Upper lobe of right lung (tissue), 1 donor: Measurements from ENCODE around the gene C1S. TPM values are rescaled to one million over a fixed set of nuclear protein-coding genes. Genes with fewer than 3 reads are reported as not detected.
A peak's percentile ranks its signal among the peaks of the same experiment; 100 is the strongest.

Experiments
- ATAC-seq: fragments of 200-7000 bp; cut with Tn5 transposase; one replicate; pipeline ENCODE4 v1.9.1; 2020; ENCODE audit warnings: mild to moderate bottlenecking, moderate library complexity
- DNase-seq: peaks from one replicate; pipeline ENCODE4 v3.0.0-alpha.2; 2020
- H3K27ac ChIP-seq: fragments of 200-600 bp; one replicate; pipeline ENCODE4 v1.8.0; 2022
- H3K27me3 ChIP-seq: fragments of 200-600 bp; one replicate; pipeline ENCODE4 v1.8.0; 2022; ENCODE audit warnings: mild to moderate bottlenecking
- H3K36me3 ChIP-seq: fragments of 200-600 bp; one replicate; pipeline ENCODE4 v1.8.0; 2022
- H3K4me1 ChIP-seq: fragments of 200-600 bp; one replicate; pipeline ENCODE4 v1.8.0; 2022
- H3K4me3 ChIP-seq: fragments of 200-600 bp; one replicate; pipeline ENCODE4 v1.8.0; 2022; ENCODE audit warnings: mild to moderate bottlenecking
- H3K9me3 ChIP-seq: fragments of 200-600 bp; one replicate; pipeline ENCODE4 v1.8.0; 2022
- CTCF ChIP-seq: fragments of 200-600 bp; IDR thresholded peaks from one replicate; pipeline ENCODE4 v1.8.0; 2022; ENCODE audit warnings: antibody characterized with exemption
- intact Hi-C: fragments of 100-400 bp; cut with DNase I; formaldehyde crosslinking; loops from one replicate; pipeline ENCODE4 v1.11.0; 2022
- total RNA-seq: library from RNA; stranded (reverse); fragmentation: NEBNext Ultra II Directional; extraction: Animal tissue kit (Norgen Biotek cat#: 25700); gene quantifications from one replicate; pipeline ENCODE4 v1.2.1, GENCODE V29; 2021
- donor health status: DM: no; HTN: yes; CAD: no; lungs with severe emphysema.

C1S gene
- total RNA-seq, 1 donor from 2014 or later = 321 TPM

- no peaks in the 10 kb centered on the region for H3K9me3 ChIP-seq
- TF ChIP-seq CTCF = no peak
- no peak for ATAC-seq
- no peak overlapping the region for H3K27ac ChIP-seq
- intact Hi-C loops = loop anchor here (10.0 kb wide), 1 partner anchor 153 kb away; no protein-coding TSS in a partner anchor
- peaks cover 9% of the 10 kb centered on the region for H3K4me1 ChIP-seq
- H3K4me3 ChIP-seq = no peak overlapping the region
- no peak for DNase-seq
- peaks cover 17% of the 10 kb centered on the region for H3K36me3 ChIP-seq
- H3K27me3 ChIP-seq = no peaks in the 10 kb centered on the region
Observed at GRCh38 chr12:7117670-7118069, 57.2 kb downstream of the C1S start.

GRCh38 chr12:7118881-7119280 is 58.4 kb downstream of the C1S start:
- no peak for TF ChIP-seq CTCF
- ATAC-seq (peak; percentile 48), DNase-seq (no peak)
- Histone ChIP-seq H3K4me1 (peaks cover 6% of the 10 kb centered on the region), H3K36me3 (peaks cover 17% of the 10 kb centered on the region), H3K27ac (no peak overlapping the region), H3K9me3 (no peaks in the 10 kb centered on the region), H3K27me3 (no peaks in the 10 kb centered on the region), H3K4me3 (no peak overlapping the region)
- intact Hi-C loops = loop anchor here (10.0 kb wide), 1 partner anchor 154 kb away; no protein-coding TSS in a partner anchor

GRCh38 chr12:7120166-7120565 is 59.6 kb downstream of the C1S start:
- no peak for TF ChIP-seq CTCF
- H3K4me3 ChIP-seq = no peak overlapping the region
- DNase-seq (no peak), ATAC-seq (no peak)
- intact Hi-C loops = no loop called here
- no peak overlapping the region for H3K27ac ChIP-seq
- H3K36me3 ChIP-seq = peaks cover 17% of the 10 kb centered on the region
- H3K4me1 ChIP-seq = peaks cover 6% of the 10 kb centered on the region
- H3K27me3 ChIP-seq = no peaks in the 10 kb centered on the region
- H3K9me3 ChIP-seq = no peaks in the 10 kb centered on the region

Other genes with a start within 250 kb of the C1S start
- 17.1 TPM for gene GPR162, start 238.9 kb upstream of the C1S start, total RNA-seq
- 9.7 TPM for gene P3H3, start 232.3 kb upstream of the C1S start, total RNA-seq
- 0.32 TPM for gene GNB3, start 219.8 kb upstream of the C1S start, total RNA-seq
- gene CDCA3, start 209.4 kb upstream of the C1S start, total RNA-seq = 1.1 TPM
- gene USP5, start 208.6 kb upstream of the C1S start, total RNA-seq = 63.9 TPM
- 280 TPM for gene TPI1, start 193.2 kb upstream of the C1S start, total RNA-seq
- gene SPSB2, start 187.4 kb upstream of the C1S start, total RNA-seq = 30.2 TPM
- gene LRRC23, start 155.9 kb upstream of the C1S start, total RNA-seq = 13.3 TPM
- gene ENO2, start 146.1 kb upstream of the C1S start, total RNA-seq = 41.8 TPM
- gene ATN1, start 132.8 kb upstream of the C1S start, total RNA-seq = 149 TPM
- not detected for gene RNU7-1, start 116.9 kb upstream of the C1S start, total RNA-seq
- 197 TPM for gene C12orf57, start 116.7 kb upstream of the C1S start, total RNA-seq
- 154 TPM for gene PTPN6, start 109.4 kb upstream of the C1S start, total RNA-seq
- 126 TPM for gene PHB2, start 90.1 kb upstream of the C1S start, total RNA-seq
- gene EMG1, start 89.8 kb upstream of the C1S start, total RNA-seq = 35.6 TPM
- gene LPCAT3, start 42.2 kb upstream of the C1S start, total RNA-seq = 70.5 TPM
- 367 TPM for gene C1R, start 31.7 kb downstream of the C1S start, total RNA-seq
- gene C1RL, start 48.5 kb downstream of the C1S start, total RNA-seq = 91.6 TPM
- gene RBP5, start 68.2 kb downstream of the C1S start, total RNA-seq = 7.1 TPM
- 48.2 TPM for gene CLSTN3, start 69.7 kb downstream of the C1S start, total RNA-seq
- gene PEX5, start 129.0 kb downstream of the C1S start, total RNA-seq = 46.7 TPM
- not detected for gene ACSM4, start 243.4 kb downstream of the C1S start, total RNA-seq